Dermis microvascular lymphatic vessel endothelial cell (primary cell): Measurements from ENCODE around the gene LRRC1. TPM values are rescaled to one million over a fixed set of nuclear protein-coding genes. Genes with fewer than 3 reads are reported as not detected.

ENCODE experiments used
- DNase-seq, 2 donors: peaks; one replicate each; pipeline versions ENCODE4 v3.0.0 to v3.0.0-alpha.2; 2010; ENCODE audit warnings: low read depth in 2 of 2
- total RNA-seq: library from RNA; depleted of rRNA; stranded (reverse); fragments of >200 nt; gene quantifications from 2 replicates; pipeline ENCODE4 v1.2.1, GENCODE V29; 2014

The LRRC1 gene
- total RNA-seq, 1 donor from 2014 or later, result 40.2 TPM

- no peak for DNase-seq
Measured at GRCh38 chr6:53846250-53846649, 51.4 kb downstream of the LRRC1 start.

GRCh38 chr6:53847796-53848314 is 53.0 kb downstream of the LRRC1 start:
- no peak for DNase-seq

GRCh38 chr6:53850527-53850926 is 55.7 kb downstream of the LRRC1 start:
- DNase-seq, result no peak

- peak in 1 of 2 donors; percentile 35 for DNase-seq
Measured at GRCh38 chr6:53851561-53851960, 56.8 kb downstream of the LRRC1 start.

- no peak for DNase-seq
Measured at GRCh38 chr6:53852805-53853204, 58.0 kb downstream of the LRRC1 start.

- DNase-seq, result no peak
Measured at GRCh38 chr6:53854843-53855567, 60.2 kb downstream of the LRRC1 start.

GRCh38 chr6:53855940-53856339 is 61.1 kb downstream of the LRRC1 start:
- DNase-seq, result no peak

GRCh38 chr6:53857318-53858094 is 62.7 kb downstream of the LRRC1 start:
- DNase-seq, result peak; percentile 86 to 96

- peak in 1 of 2 donors; percentile 49 for DNase-seq
Measured at GRCh38 chr6:53858196-53858595, 63.4 kb downstream of the LRRC1 start.

- no peak for DNase-seq
Measured at GRCh38 chr6:53858913-53859312, 64.1 kb downstream of the LRRC1 start.

- no peak for DNase-seq
Measured at GRCh38 chr6:53860511-53860910, 65.7 kb downstream of the LRRC1 start.

GRCh38 chr6:53861518-53861917 is 66.7 kb downstream of the LRRC1 start:
- no peak for DNase-seq

GRCh38 chr6:53862662-53863462 is 68.1 kb downstream of the LRRC1 start:
- DNase-seq, result peak; percentile 52 to 68

- no peak for DNase-seq
Measured at GRCh38 chr6:53864781-53865180, 70.0 kb downstream of the LRRC1 start.

GRCh38 chr6:53866226-53866625 is 71.4 kb downstream of the LRRC1 start:
- DNase-seq, result peak; percentile 49 to 86

GRCh38 chr6:53868626-53869025 is 73.8 kb downstream of the LRRC1 start:
- no peak for DNase-seq

GRCh38 chr6:53869964-53870363 is 75.2 kb downstream of the LRRC1 start:
- DNase-seq, result peak; percentile 71 to 95

GRCh38 chr6:53873922-53874321 is 79.1 kb downstream of the LRRC1 start:
- DNase-seq, result no peak

- no peak for DNase-seq
Measured at GRCh38 chr6:53874964-53875363, 80.2 kb downstream of the LRRC1 start.

GRCh38 chr6:53877151-53877550 is 82.3 kb downstream of the LRRC1 start:
- no peak for DNase-seq

GRCh38 chr6:53878808-53879207 is 84.0 kb downstream of the LRRC1 start:
- no peak for DNase-seq

- DNase-seq, result no peak
Measured at GRCh38 chr6:53879608-53880007, 84.8 kb downstream of the LRRC1 start.
